GM12801 (cell line): ENCODE results near the gene PPARD.

ENCODE experiments used
- CTCF ChIP-seq: IDR thresholded peaks from one replicate; pipeline ENCODE4 v1.5.1; 2011; ENCODE audit warnings: control low read depth; ENCODE audit not compliant: insufficient read length; ENCODE audit errors: extremely low read depth

PPARD gene

GRCh38 chr6:35457907-35458306 lies 115.5 kb downstream of the PPARD start:
- no peak for TF ChIP-seq CTCF

GRCh38 chr6:35461270-35461669 lies 118.9 kb downstream of the PPARD start:
- TF ChIP-seq CTCF = no peak

- TF ChIP-seq CTCF = no peak
Measured at GRCh38 chr6:35463292-35463691, 120.9 kb downstream of the PPARD start.

- no peak for TF ChIP-seq CTCF
Measured at GRCh38 chr6:35465646-35466045, 123.3 kb downstream of the PPARD start.

- TF ChIP-seq CTCF = peak; percentile 80
Measured at GRCh38 chr6:35468181-35468979, 126.0 kb downstream of the PPARD start, which contains the start of gene RPL10A. Gene RPL10A, plus strand, starts transcription at chr6:35468401. Its CDS starts 34 bp downstream, at chr6:35468435.

- no peak for TF ChIP-seq CTCF
Measured at GRCh38 chr6:35468980-35469750, 126.8 kb downstream of the PPARD start.
